HK-2 (cell line): ENCODE data around the gene THBS3.
"Not testable (repeated sequence)": the region's sequence is repeated elsewhere in the genome, so short reads cannot be mapped to it uniquely, and the experiment has no call there.

Experiments
- DNase-seq: peaks from one replicate; pipeline ENCODE4 v3.0.0-alpha.2; 2018; ENCODE audit not compliant: unreplicated experiment

Gene THBS3

GRCh38 chr1:155233502-155233901 lies 25.8 kb upstream of the THBS3 start:
- DNase-seq: not testable (repeated sequence)

- DNase-seq: not testable (repeated sequence)
Observed at GRCh38 chr1:155232001-155232978, 24.6 kb upstream of the THBS3 start.

GRCh38 chr1:155231302-155231701 lies 23.6 kb upstream of the THBS3 start:
- not testable (repeated sequence) for DNase-seq

- no peak for DNase-seq
Observed at GRCh38 chr1:155228096-155228427, 20.4 kb upstream of the THBS3 start.

- DNase-seq: peak; percentile 99
Observed at GRCh38 chr1:155227261-155228095, 19.8 kb upstream of the THBS3 start.

GRCh38 chr1:155226910-155227260 lies 19.2 kb upstream of the THBS3 start:
- peak; percentile 65 for DNase-seq

GRCh38 chr1:155226188-155226909 lies 18.7 kb upstream of the THBS3 start:
- DNase-seq: peak; percentile 77

GRCh38 chr1:155225404-155225759 lies 17.7 kb upstream of the THBS3 start:
- not testable (repeated sequence) for DNase-seq

- no peak for DNase-seq
Observed at GRCh38 chr1:155223047-155223446, 15.3 kb upstream of the THBS3 start.

GRCh38 chr1:155220211-155220965 lies 12.7 kb upstream of the THBS3 start:
- not testable (repeated sequence) for DNase-seq

GRCh38 chr1:155219592-155220031 lies 11.9 kb upstream of the THBS3 start:
- DNase-seq: no peak

- no peak for DNase-seq
Observed at GRCh38 chr1:155218854-155219591, 11.3 kb upstream of the THBS3 start.

- DNase-seq: not testable (repeated sequence)
Observed at GRCh38 chr1:155214702-155215101, 7.0 kb upstream of the THBS3 start.

GRCh38 chr1:155212051-155212440 lies 4.3 kb upstream of the THBS3 start:
- not testable (repeated sequence) for DNase-seq

GRCh38 chr1:155211381-155212050 lies 3.8 kb upstream of the THBS3 start:
- not testable (repeated sequence) for DNase-seq

- DNase-seq: no peak
Observed at GRCh38 chr1:155210314-155211104, 2.8 kb upstream of the THBS3 start.

GRCh38 chr1:155209312-155209721 lies 1.6 kb upstream of the THBS3 start:
- DNase-seq: no peak

- DNase-seq: peak; percentile 86
Observed at GRCh38 chr1:155208541-155209311, 1.0 kb upstream of the THBS3 start, which contains the start of gene MTX1. TSS of gene MTX1 (plus strand) at chr1:155208695. CDS start at chr1:155208805, 110 bp downstream.
